Measurements from ENCODE around the gene GSE1. TPM values are rescaled to one million over a fixed set of nuclear protein-coding genes. Genes with fewer than 3 reads are reported as not detected.

The GSE1 gene
- total and polyA plus RNA-seq, 2 experiments from 2014 or later, result 27.9 to 43.5 TPM

DNA sequence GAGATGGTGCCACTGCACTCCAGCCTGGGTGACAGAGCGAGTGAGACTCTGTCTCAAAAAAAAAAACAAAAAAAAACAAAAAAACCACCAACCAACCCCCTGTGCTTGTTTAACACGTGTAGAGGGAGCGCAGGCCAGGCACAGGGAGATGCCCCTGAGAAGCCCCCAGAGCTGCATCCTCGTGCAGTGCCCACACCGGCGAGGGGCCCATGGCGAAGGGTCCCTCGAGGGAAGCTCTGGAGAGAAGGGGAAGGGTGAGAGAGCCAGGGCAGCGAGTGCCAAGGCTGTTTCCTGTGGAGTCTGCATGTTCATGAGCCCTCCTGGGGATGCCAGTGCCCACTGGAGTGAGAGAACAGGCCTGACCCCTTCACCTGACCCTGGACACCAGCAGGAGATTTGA is 47.8 kb upstream of the GSE1 start:
- H3K27me3 ChIP-seq, result no peaks in the 10 kb centered on the region
- no peaks in the 10 kb centered on the region for H3K9me2 ChIP-seq (replicated peaks; ENCODE audit: insufficient read depth)
- DNase-seq (ENCODE audit: low spot score), result no peak
- no peak overlapping the region for H3K27ac ChIP-seq
- H4K20me1 ChIP-seq (ENCODE audit: insufficient read depth, poor library complexity, severe bottlenecking), result peaks cover 68% of the 10 kb centered on the region
- H3K36me3 ChIP-seq (replicated peaks; ENCODE audit: insufficient read depth, low read depth), result no peaks in the 10 kb centered on the region
- H2AFZ ChIP-seq, result no peak overlapping the region
- peaks cover 97% of the 10 kb centered on the region for H3K79me2 ChIP-seq
- peaks cover 58% of the 10 kb centered on the region for H3K4me1 ChIP-seq (ENCODE audit: insufficient read depth)
- H3K4me3 ChIP-seq, result no peak overlapping the region
- WGBS (ENCODE audit: low lambda C conversion rate, missing lambda C conversion rate), result 93% methylated on average over 9 of the region's 9 CpGs
- no peak for TF ChIP-seq EZH2 (IDR thresholded peaks at IDR 0.05; ENCODE audit: borderline replicate concordance)
- TF ChIP-seq, protein P1, sequence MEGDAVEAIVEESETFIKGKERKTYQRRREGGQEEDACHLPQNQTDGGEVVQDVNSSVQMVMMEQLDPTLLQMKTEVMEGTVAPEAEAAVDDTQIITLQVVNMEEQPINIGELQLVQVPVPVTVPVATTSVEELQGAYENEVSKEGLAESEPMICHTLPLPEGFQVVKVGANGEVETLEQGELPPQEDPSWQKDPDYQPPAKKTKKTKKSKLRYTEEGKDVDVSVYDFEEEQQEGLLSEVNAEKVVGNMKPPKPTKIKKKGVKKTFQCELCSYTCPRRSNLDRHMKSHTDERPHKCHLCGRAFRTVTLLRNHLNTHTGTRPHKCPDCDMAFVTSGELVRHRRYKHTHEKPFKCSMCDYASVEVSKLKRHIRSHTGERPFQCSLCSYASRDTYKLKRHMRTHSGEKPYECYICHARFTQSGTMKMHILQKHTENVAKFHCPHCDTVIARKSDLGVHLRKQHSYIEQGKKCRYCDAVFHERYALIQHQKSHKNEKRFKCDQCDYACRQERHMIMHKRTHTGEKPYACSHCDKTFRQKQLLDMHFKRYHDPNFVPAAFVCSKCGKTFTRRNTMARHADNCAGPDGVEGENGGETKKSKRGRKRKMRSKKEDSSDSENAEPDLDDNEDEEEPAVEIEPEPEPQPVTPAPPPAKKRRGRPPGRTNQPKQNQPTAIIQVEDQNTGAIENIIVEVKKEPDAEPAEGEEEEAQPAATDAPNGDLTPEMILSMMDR (IDR thresholded peaks at IDR 0.05; ENCODE audit: poor library complexity), result no peak
- no peak overlapping the region for H3K4me2 ChIP-seq
- no peaks in the 10 kb centered on the region for H3K9me3 ChIP-seq (ENCODE audit: low read depth)

DNA sequence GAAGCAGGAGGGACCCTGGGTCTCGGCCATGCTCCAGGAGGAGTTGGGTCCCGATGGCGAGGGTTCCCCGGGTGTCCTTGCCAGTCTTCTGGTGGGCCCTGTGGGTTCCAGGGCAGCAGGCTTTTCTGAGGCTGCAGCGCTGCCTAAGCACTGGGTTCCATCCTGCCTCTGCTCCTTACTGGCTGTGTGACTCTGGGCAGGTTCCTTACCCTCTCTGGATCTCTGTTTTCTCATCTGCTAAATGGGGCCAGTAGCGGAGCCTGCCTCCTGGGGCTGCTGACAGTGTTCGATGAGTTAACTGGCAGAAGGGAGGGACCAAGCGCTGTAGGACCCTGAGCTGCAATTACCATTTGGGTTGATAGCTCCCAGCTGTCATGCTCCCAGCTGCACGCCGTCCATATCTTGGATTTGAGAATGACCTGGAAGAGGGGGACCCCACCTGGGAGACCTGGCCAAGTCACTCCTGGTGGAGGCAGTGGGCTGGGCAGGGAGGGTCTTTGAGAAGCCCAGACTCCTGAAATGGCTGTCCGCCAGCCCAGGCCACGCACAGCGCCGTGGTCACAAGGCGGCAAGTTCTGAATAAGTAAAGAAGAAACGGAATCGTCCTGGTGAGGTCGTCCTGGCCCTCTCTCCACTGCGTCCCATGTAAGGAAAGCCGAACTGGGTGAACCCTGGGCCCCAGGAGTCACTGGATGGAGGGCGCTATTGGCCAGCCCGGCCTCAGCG is 47.2 kb upstream of the GSE1 start:
- Histone ChIP-seq H3K27ac (peak overlapping the region; percentile 53), H4K20me1 (ENCODE audit: insufficient read depth, poor library complexity, severe bottlenecking) (peaks cover 70% of the 10 kb centered on the region), H3K4me3 (no peak overlapping the region), H3K9me3 (ENCODE audit: low read depth) (no peaks in the 10 kb centered on the region), H3K9me2 (replicated peaks; ENCODE audit: insufficient read depth) (no peaks in the 10 kb centered on the region), H3K79me2 (peaks cover 97% of the 10 kb centered on the region), H3K4me1 (ENCODE audit: insufficient read depth) (peaks cover 62% of the 10 kb centered on the region), H3K4me2 (peak overlapping the region; percentile 17), H2AFZ (no peak overlapping the region), H3K36me3 (replicated peaks; ENCODE audit: insufficient read depth, low read depth) (no peaks in the 10 kb centered on the region), H3K27me3 (no peaks in the 10 kb centered on the region)
- WGBS (ENCODE audit: low lambda C conversion rate, missing lambda C conversion rate), result 77% methylated on average over 23 of the region's 23 CpGs
- DNase-seq (ENCODE audit: low spot score), result no peak
- TF ChIP-seq EZH2phosphoT487 (IDR thresholded peaks at IDR 0.05; ENCODE audit: low read depth, severe bottlenecking, unreplicated experiment) (no peak), EZH2 (IDR thresholded peaks at IDR 0.05; ENCODE audit: borderline replicate concordance) (no peak)
- TF ChIP-seq, protein P1 (IDR thresholded peaks at IDR 0.05; ENCODE audit: poor library complexity), result no peak

DNA sequence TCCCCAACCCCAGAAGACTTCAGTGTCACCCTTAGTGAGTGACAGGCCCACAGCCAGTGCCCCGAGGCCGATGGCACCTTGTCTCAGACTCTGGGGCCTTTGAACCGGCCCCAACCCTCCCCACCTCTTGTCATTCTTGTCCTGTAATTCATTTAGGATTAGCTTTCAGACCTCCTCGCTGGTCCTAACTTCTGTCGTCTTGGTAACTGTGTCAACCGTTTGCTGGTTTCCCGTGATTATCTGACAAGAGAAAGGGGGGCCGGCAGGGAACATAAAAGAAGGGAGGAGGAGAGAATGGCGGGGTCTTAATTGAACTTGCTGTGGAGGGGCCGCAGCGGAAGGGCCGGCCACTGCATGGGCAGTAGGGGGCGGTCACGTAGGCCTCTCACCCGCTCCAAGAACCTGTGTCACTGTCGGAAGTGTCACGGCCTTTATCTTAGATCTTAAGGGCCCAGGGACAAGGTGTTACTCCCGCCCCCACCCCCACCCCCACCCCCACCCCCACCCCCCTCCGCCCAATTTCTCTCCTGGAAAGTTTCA is 46.5 kb upstream of the GSE1 start:
- Histone ChIP-seq H3K79me2 (peaks cover 97% of the 10 kb centered on the region), H3K4me3 (no peak overlapping the region), H2AFZ (no peak overlapping the region), H3K36me3 (replicated peaks; ENCODE audit: insufficient read depth, low read depth) (no peaks in the 10 kb centered on the region), H3K9me3 (ENCODE audit: low read depth) (no peaks in the 10 kb centered on the region), H4K20me1 (ENCODE audit: insufficient read depth, poor library complexity, severe bottlenecking) (peaks cover 73% of the 10 kb centered on the region), H3K4me1 (ENCODE audit: insufficient read depth) (peaks cover 55% of the 10 kb centered on the region), H3K4me2 (peak overlapping the region; percentile 34), H3K9me2 (replicated peaks; ENCODE audit: insufficient read depth) (no peaks in the 10 kb centered on the region), H3K27ac (peak overlapping the region; percentile 66), H3K27me3 (no peaks in the 10 kb centered on the region)
- TF ChIP-seq EZH2phosphoT487 (IDR thresholded peaks at IDR 0.05; ENCODE audit: low read depth, severe bottlenecking, unreplicated experiment), result no peak
- TF ChIP-seq, protein P1 (IDR thresholded peaks at IDR 0.05; ENCODE audit: poor library complexity), result peak; percentile 28
- TF ChIP-seq EZH2 (IDR thresholded peaks at IDR 0.05; ENCODE audit: borderline replicate concordance), result no peak
- WGBS (ENCODE audit: low lambda C conversion rate, missing lambda C conversion rate), result 27% methylated on average over 18 of the region's 19 CpGs
- DNase-seq (ENCODE audit: low spot score), result no peak
